HL-60 (cell line): ENCODE measurements around the gene PDE6H.

Experiments
- DNase-seq, 2 experiments: peaks; one replicate each; pipeline ENCODE4 v3.0.0-alpha.2; 2010 to 2020; ENCODE audit warnings: low read depth in 1 of 2, low spot score in 1 of 2
- H3K27ac ChIP-seq: fragments of 250-450 bp; sonication (Bioruptor Pico); replicated peaks from 2 replicates; pipeline ENCODE4 v1.5.1; 2020; ENCODE audit warnings: mild to moderate bottlenecking, moderate library complexity
- H3K27me3 ChIP-seq: fragments of 250-450 bp; sonication (Bioruptor Pico); 2 replicates; pipeline ENCODE4 v1.5.1; 2021; ENCODE audit warnings: mild to moderate bottlenecking, moderate library complexity; ENCODE audit not compliant: insufficient read depth, poor library complexity, severe bottlenecking
- H3K4me3 ChIP-seq: replicated peaks from 2 replicates; pipeline ENCODE4 v1.5.1; 2011; ENCODE audit warnings: mild to moderate bottlenecking, control low read depth, low read length; ENCODE audit not compliant: insufficient read depth
- CTCF ChIP-seq: IDR thresholded peaks from one replicate; pipeline ENCODE4 v1.5.1; 2011; ENCODE audit warnings: low read length, control low read depth, inconsistent platforms; ENCODE audit not compliant: insufficient read depth
- GABPA ChIP-seq: IDR thresholded peaks from 2 replicates; pipeline ENCODE4 v1.6.1; 2012; ENCODE audit warnings: low read depth
- POLR2AphosphoS5 ChIP-seq: IDR thresholded peaks from 2 replicates; pipeline ENCODE4 v1.6.1; 2012; ENCODE audit warnings: low read depth
- REST ChIP-seq: IDR thresholded peaks from 2 replicates; pipeline ENCODE4 v1.6.1; 2012; ENCODE audit warnings: low read depth; ENCODE audit not compliant: insufficient replicate concordance
- SPI1 ChIP-seq: IDR thresholded peaks from 2 replicates; pipeline ENCODE4 v1.6.1; 2012; ENCODE audit warnings: low read depth, mild to moderate bottlenecking, borderline replicate concordance

The PDE6H gene

GRCh38 chr12:14986449-14986848, 13.6 kb downstream of the PDE6H start:
- H3K27ac ChIP-seq, result no peak overlapping the region
- DNase-seq, result no peak
- TF ChIP-seq CTCF (no peak), POLR2AphosphoS5 (no peak), SPI1 (no peak), GABPA (no peak), REST (no peak)
- no peak overlapping the region for H3K4me3 ChIP-seq
- H3K27me3 ChIP-seq, result no peaks in the 10 kb centered on the region

GRCh38 chr12:14988035-14988434, 15.2 kb downstream of the PDE6H start:
- H3K4me3 ChIP-seq, result no peak overlapping the region
- no peak for TF ChIP-seq SPI1
- TF ChIP-seq CTCF, result no peak
- TF ChIP-seq POLR2AphosphoS5, result no peak
- no peak for TF ChIP-seq REST
- TF ChIP-seq GABPA, result no peak
- H3K27ac ChIP-seq, result no peak overlapping the region; the same call in 1 of the 2 replicates

GRCh38 chr12:14989790-14990189, 16.9 kb downstream of the PDE6H start:
- Histone ChIP-seq H3K27ac (no peak overlapping the region), H3K4me3 (no peak overlapping the region), H3K27me3 (no peaks in the 10 kb centered on the region)
- TF ChIP-seq SPI1, result peak; percentile 90
- TF ChIP-seq CTCF, result no peak
- no peak for DNase-seq

More at GRCh38 chr12:14988035-14988434, 15.2 kb downstream of the PDE6H start:
- no peak for DNase-seq
- no peaks in the 10 kb centered on the region for H3K27me3 ChIP-seq

- no peak for TF ChIP-seq CTCF
- Histone ChIP-seq H3K27me3 (no peaks in the 10 kb centered on the region), H3K27ac (no peak overlapping the region), H3K4me3 (no peak overlapping the region)
- no peak for DNase-seq
Measured at GRCh38 chr12:14991069-14991468, 18.2 kb downstream of the PDE6H start.
